DMS53 treated with DMSO at 0.1 percent for 48 hours (cell line): Measurements from ENCODE around the gene TBXAS1.

Source experiments
- DNase-seq: peaks from one replicate; lab custom pipeline; 2025; ENCODE audit not compliant: unreplicated experiment; lab: John Stamatoyannopoulos, UW

TBXAS1 gene

GRCh38 chr7:139942636-139943035, 113.6 kb downstream of the TBXAS1 start:
- DNase-seq: no peak

- no peak for DNase-seq
Observed at GRCh38 chr7:139943401-139943800, 114.3 kb downstream of the TBXAS1 start.

DNA sequence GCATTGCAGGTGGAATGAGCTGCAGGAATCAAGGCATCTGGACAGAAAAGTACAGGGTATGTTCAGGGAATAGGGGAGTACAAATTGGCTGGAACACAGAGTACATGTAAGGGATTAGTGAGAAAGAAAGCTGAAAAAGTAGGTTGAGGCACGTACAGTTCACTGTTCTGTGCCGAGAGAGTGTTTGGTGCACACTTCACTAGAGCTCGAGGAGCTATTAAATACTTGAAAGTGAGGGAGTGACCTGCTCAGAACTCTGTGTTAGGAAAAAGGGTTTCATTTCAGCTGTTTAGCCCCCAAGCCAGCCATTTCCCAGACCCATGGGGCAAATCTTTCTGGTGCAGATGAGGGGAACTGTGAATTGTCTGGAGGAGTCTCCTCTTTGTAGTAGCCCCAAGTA, 115.2 kb downstream of the TBXAS1 start:
- DNase-seq: no peak

GRCh38 chr7:139946533-139946932, 117.5 kb downstream of the TBXAS1 start:
- no peak for DNase-seq

DNA sequence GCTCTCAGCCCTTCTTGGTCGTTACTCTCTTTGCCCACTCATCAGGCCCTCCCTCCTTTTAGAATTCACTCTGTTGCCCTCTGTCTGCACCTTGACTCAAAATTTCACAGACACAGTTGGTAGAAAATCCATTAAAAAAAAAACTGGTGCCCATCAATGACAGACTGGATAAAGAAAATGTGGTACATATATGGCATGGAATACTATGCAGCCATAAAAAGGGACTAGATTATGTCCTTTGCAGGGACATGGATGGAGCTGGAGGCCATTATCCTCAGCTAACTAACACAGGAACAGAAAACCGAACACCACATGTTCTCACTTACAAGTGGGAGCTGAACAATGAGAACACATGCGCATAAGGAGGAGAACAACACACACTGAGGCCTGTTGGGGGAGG, 118.0 kb downstream of the TBXAS1 start:
- DNase-seq: no peak

- no peak for DNase-seq
Observed at GRCh38 chr7:139948167-139948566, 119.1 kb downstream of the TBXAS1 start.

DNA sequence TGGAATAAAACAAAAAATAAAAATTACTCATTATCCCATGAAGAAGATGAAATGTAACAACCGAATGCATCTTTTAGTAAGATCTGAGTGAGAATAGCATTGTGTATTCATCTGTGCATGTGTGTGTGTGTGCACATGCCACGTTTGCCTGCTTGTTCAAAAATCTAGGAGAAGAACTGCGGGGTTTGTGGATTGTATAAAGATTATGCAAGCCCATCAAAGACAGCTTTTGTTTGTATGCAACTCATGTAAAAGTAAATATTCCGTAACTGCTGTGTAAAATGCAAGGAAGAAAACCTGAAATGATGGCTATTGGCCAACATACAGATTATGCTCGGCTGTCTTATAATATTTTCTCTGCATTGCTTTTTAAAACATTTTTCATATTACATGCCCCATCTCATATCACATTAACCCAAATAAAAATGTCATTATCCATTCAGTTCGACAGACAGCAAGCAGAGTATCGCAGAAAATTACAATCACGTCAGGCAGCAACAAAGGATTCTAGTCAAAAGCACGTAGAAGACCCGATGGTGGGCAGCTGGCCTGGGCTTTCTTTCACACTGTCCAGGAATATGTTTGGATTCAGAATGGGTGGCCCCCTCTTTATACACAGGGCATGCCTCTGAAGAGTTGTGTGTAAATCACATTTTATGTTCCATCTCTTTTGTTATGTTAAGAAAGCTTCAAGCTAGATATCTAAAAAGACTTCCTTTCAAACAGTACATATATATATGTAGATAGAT, 119.7 kb downstream of the TBXAS1 start:
- DNase-seq: no peak

GRCh38 chr7:139949629-139950028, 120.6 kb downstream of the TBXAS1 start:
- DNase-seq: peak; percentile 16

GRCh38 chr7:139950881-139951525, 121.9 kb downstream of the TBXAS1 start:
- DNase-seq: peak; percentile 97

- DNase-seq: no peak
Observed at GRCh38 chr7:139953229-139953628, 124.2 kb downstream of the TBXAS1 start.

- DNase-seq: no peak
Observed at GRCh38 chr7:139955109-139955820, 126.2 kb downstream of the TBXAS1 start.

- DNase-seq: no peak
Observed at GRCh38 chr7:139958599-139959284, 129.7 kb downstream of the TBXAS1 start.

DNA sequence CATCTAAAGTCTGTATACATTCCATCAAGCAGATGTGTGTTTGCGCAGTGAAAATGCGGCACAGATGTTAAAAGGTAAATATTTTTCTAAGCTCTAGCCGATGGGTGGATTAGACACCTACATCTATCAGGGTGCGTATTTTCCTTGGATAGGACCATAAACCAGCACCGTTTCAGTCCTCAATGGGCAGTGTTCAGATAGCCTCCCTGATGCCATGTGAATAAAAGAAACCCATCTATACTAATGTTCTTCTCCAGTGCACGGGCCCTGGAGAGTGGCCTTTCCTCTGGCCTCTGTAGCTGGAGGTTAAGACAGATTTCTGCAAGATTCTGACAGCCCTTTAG, 130.2 kb downstream of the TBXAS1 start:
- DNase-seq: no peak

GRCh38 chr7:139959718-139960117, 130.7 kb downstream of the TBXAS1 start:
- no peak for DNase-seq

DNA sequence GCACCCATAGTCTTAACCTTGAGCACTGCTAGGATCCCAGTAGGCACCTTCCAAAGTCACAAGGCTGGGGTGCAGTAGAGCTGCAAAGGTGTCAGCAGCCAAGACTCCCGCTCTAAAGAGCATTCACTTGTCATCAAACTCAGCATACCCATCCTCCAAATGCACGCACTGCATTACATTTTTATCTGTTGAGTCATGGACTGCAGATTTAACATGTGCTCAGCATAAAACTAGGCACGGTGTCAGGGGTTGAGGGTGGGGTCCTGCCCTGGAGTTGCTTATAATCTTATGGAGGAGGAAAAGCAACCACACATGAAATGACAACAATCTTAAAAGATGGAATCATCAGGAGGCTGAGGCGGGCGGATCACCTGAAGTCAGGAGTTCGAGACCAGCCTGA, 131.1 kb downstream of the TBXAS1 start:
- no peak for DNase-seq

DNA sequence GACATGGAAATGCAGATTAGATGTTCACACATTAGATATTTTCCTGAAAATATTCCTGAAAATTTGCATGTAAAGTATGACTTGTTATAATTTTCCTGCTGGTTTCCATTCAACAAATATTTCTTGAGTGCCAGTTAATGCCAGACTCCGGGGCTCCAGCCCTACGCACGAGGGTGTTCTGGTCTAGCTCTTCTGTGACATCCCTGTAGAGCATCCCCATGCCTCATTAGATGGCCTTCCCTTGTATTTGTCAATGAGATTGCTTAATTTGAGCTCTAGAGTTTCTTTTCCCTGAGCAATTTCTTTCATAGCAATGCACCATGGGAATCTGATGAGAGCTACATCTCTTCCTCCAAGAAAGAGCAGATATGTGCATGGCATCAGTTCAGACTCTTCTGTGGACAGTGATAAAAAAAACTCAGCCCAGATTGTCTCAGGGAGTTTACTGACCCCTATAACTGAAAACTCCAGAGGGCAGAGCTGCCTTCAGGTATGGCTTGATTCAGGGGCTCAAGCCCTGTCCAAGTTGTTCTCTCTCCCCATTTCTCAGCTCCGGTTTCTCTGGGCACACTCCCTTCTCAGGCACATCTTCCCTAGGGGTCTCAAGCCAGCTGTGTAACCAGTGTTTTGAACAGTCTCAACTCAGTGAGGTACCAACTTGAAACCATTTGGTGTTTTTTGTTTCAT, 137.0 kb downstream of the TBXAS1 start:
- no peak for DNase-seq

DNA sequence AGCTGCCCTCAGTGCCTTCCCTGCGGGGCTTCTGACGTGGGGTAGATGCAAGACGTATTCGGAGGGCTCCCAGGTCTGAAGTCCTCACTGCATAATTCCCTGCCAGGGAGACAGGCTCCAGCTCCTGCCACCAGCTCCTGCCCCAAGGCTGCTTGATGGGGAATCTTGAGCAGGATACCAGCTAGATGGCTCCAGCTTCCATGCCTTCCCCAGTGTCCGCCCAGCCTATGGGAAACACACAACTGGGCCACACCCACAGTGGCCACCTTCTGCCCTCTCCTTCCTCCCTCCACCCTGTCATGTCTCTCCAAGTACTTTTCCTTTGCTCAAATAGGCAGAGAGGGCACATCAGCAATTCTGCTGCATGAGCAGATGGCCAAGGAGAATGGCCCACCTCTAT, 137.9 kb downstream of the TBXAS1 start:
- DNase-seq: no peak

GRCh38 chr7:139968931-139969330, 139.9 kb downstream of the TBXAS1 start:
- no peak for DNase-seq

DNA sequence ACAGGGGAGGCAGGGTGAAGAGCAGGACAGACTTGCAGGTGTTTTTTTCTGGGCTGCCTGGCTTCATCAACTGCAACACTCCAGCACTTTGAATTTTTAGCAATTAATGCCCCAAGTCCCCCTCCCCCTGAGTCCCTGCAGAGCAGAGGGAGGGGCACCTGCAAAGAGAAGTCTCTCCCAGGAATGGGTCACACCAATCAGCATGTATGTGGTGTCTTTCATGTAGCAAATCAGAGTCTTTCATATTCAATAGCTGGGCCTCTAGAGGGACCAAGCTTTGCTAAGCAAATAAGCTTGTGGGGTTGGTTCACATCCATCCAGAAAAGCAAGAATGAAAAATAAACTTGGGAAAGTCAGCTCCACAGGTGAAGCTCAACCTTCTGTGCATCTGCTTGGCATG, 143.0 kb downstream of the TBXAS1 start:
- DNase-seq: no peak

GRCh38 chr7:139973101-139974050, 144.3 kb downstream of the TBXAS1 start:
- DNase-seq: no peak
